ENCODE measurements around the gene TNMD.

TNMD gene

GRCh38 chrX:100643956-100644860 is 59.5 kb downstream of the TNMD start, which contains the start of gene SRPX2:
TSS of gene SRPX2 (plus strand) at chrX:100644199. CDS start at chrX:100646323, 2,124 bp downstream.
- peak; percentile 18 for DNase-seq (ENCODE audit: low spot score)

- no peak for DNase-seq (ENCODE audit: low spot score)
Observed at GRCh38 chrX:100645106-100645505, 60.4 kb downstream of the TNMD start.

- DNase-seq (ENCODE audit: low spot score) = no peak
Observed at GRCh38 chrX:100647095-100647494, 62.4 kb downstream of the TNMD start.

GRCh38 chrX:100647739-100648138 is 63.0 kb downstream of the TNMD start:
- no peak for DNase-seq (ENCODE audit: low spot score)

- DNase-seq (ENCODE audit: low spot score) = no peak
Observed at GRCh38 chrX:100648458-100649417, 64.0 kb downstream of the TNMD start.
